ENCODE measurements around the gene NID1. TPM values are rescaled to one million over a fixed set of nuclear protein-coding genes. Genes with fewer than 3 reads are reported as not detected.
A peak's percentile ranks its signal among the peaks of the same experiment; 100 is the strongest.

The NID1 gene
- total and polyA plus RNA-seq, 2 of the 4 experiments (the other 2 are of a cell fraction) = 21.9 to 83.3 TPM

GRCh38 chr1:236066828-236067386 lies 2.0 kb upstream of the NID1 start:
- Histone ChIP-seq H4K8ac (ENCODE audit: low read depth in 2 of 2, low read length in 2 of 2) (no peak overlapping the region), H3K9ac (ENCODE audit: low read depth, low read length) (no peak overlapping the region), H4K5ac (ENCODE audit: low read depth, low read length) (no peak overlapping the region), H3K23ac (ENCODE audit: low read depth, low read length) (peak overlapping the region; percentile 10; the same call in 1 of the 2 replicates), H2BK120ac (ENCODE audit: low read depth, low read length) (no peak overlapping the region), H3K9me3 (ENCODE audit: control insufficient read depth, insufficient read depth, low read length) (peaks cover 3% of the 10 kb centered on the region; the same call in 1 of the 2 replicates), H3K4ac (ENCODE audit: low read depth, low read length) (0 out of 2 replicates have a peak overlapping the region, but pooled peaks have one; percentile 17), H3K27me3 (ENCODE audit: control insufficient read depth, insufficient read depth, low read length) (no peaks in the 10 kb centered on the region), H2BK20ac (ENCODE audit: low read depth, low read length) (no peak overlapping the region), H2AK5ac (ENCODE audit: low read depth, low read length) (no peak overlapping the region), H3K18ac (ENCODE audit: low read depth, low read length) (no peak overlapping the region), H2BK5ac (ENCODE audit: low read depth, low read length, poor library complexity, severe bottlenecking) (no peak overlapping the region), H2AK9ac (replicated peaks; ENCODE audit: low read depth, low read length, poor library complexity) (peak overlapping the region; percentile 25), H3K27ac (ENCODE audit: insufficient read depth, low read length) (no peak overlapping the region), H3K79me1 (ENCODE audit: low read depth in 1 of 2, low read length in 2 of 2) (peaks cover 9 to 10% of the 10 kb centered on the region in 2 experiments), H3K14ac (replicated peaks; ENCODE audit: low read depth, low read length) (no peak overlapping the region), H3K4me1 (ENCODE audit: control insufficient read depth, insufficient read depth, low read length) (peaks cover 3% of the 10 kb centered on the region; the same call in 1 of the 2 replicates), H4K20me1 (ENCODE audit: insufficient read depth, low read length) (no peaks in the 10 kb centered on the region), H4K91ac (ENCODE audit: insufficient read depth, low read depth, low read length) (no peak overlapping the region; the same call in 1 of the 2 replicates), H2BK15ac (ENCODE audit: low read depth, low read length) (no peak overlapping the region), H3K9me1 (ENCODE audit: insufficient read depth, low read length) (no peaks in the 10 kb centered on the region), H3K36me3 (ENCODE audit: control insufficient read depth, insufficient read depth, low read length) (no peaks in the 10 kb centered on the region), H2AFZ (replicated peaks; ENCODE audit: low read length, poor library complexity) (peak overlapping the region; percentile 2), H3K56ac (ENCODE audit: extremely low read depth, insufficient read depth, low read length) (no peak overlapping the region), H3K4me2 (ENCODE audit: low read depth, low read length) (no peak overlapping the region), H3K4me3 (ENCODE audit: insufficient read depth, low read depth, low read length) (no peak overlapping the region)
- BruUV-seq (replicated peaks) = no TSS peak
- no peak for TF ChIP-seq USF2 (IDR thresholded peaks at IDR 0.05; ENCODE audit: low read depth, low read length)
- no peak for TF ChIP-seq BHLHE40 (IDR thresholded peaks at IDR 0.05; ENCODE audit: low read depth, low read length)
- no peak for TF ChIP-seq CEBPB (IDR thresholded peaks at IDR 0.05; ENCODE audit: low read depth, low read length)
- TF ChIP-seq FOS (IDR thresholded peaks at IDR 0.05; ENCODE audit: low read depth, low read length) = no peak
- no peak for TF ChIP-seq CHD1 (IDR thresholded peaks at IDR 0.05; ENCODE audit: low read depth, low read length)
- no peak for TF ChIP-seq NFE2L2 (IDR thresholded peaks at IDR 0.05; ENCODE audit: low read depth, low read length)
- no peak for TF ChIP-seq SMC3 (IDR thresholded peaks at IDR 0.05; ENCODE audit: low read depth, low read length)
- no peak for TF ChIP-seq RCOR1 (IDR thresholded peaks at IDR 0.05; ENCODE audit: insufficient replicate concordance, low read length)
- 71% methylated on average over 1 of the region's 6 CpGs; no CpG with 5 or more reads in 1 of the 2 experiments for WGBS, 2 experiments (ENCODE audit: extremely low coverage in 2 of 2, insufficient read length in 1 of 2)
- in situ Hi-C loops (cut with MboI; ENCODE audit: low sequenced_read_pairs) = no loop called here
- dilution Hi-C loops (cut with HindIII; ENCODE audit: low sequenced_read_pairs, unreplicated experiment) = no loop called here
- CTCF ChIA-PET = interaction anchor here (0.9 kb wide), 1 partner anchor 96 kb away, joined by 3 read pairs; no protein-coding TSS in a partner anchor
- intact Hi-C loops (cut with micrococcal nuclease) = no loop called here
- no peak for DNase-seq
- POLR2A ChIA-PET (ENCODE audit: unreplicated experiment) = no interaction called here
- no peak for ATAC-seq (ENCODE audit: low read depth)
